HEK293 (cell line): ENCODE results near the gene SPATS1.

Source experiments
- MZF1 ChIP-seq: fragments of 450-650 bp; formaldehyde crosslinking; IDR thresholded peaks from 2 replicates; pipeline ENCODE4 v1.5.1; 2017; ENCODE audit warnings: missing biosample characterization, missing genetic modification characterization, borderline replicate concordance
- ZBTB1 ChIP-seq: fragments of 450-650 bp; formaldehyde crosslinking; IDR thresholded peaks from 2 replicates; pipeline ENCODE4 v1.5.1; 2016; ENCODE audit warnings: missing biosample characterization, missing genetic modification characterization
- ZBTB48 ChIP-seq: fragments of 450-650 bp; formaldehyde crosslinking; IDR thresholded peaks from 2 replicates; pipeline ENCODE4 v1.5.1; 2016; ENCODE audit warnings: missing biosample characterization, missing genetic modification characterization
- ZBTB8A ChIP-seq: fragments of 450-650 bp; formaldehyde crosslinking; IDR thresholded peaks from 2 replicates; pipeline ENCODE4 v1.5.1; 2016; ENCODE audit warnings: missing biosample characterization, missing genetic modification characterization
- ZNF341 ChIP-seq: fragments of 450-650 bp; formaldehyde crosslinking; IDR thresholded peaks from 2 replicates; pipeline ENCODE4; 2016; ENCODE audit warnings: low read depth, missing biosample characterization, missing genetic modification characterization
- ZNF670 ChIP-seq: fragments of 450-650 bp; formaldehyde crosslinking; IDR thresholded peaks from 2 replicates; pipeline ENCODE4 v1.5.1; 2016; ENCODE audit warnings: missing biosample characterization, missing genetic modification characterization, low read depth
- TF ChIP-seq, protein P1 (sequence below): fragments of 450-650 bp; formaldehyde crosslinking; IDR thresholded peaks from 2 replicates; pipeline ENCODE4 v1.5.1; 2016; ENCODE audit warnings: missing biosample characterization, missing genetic modification characterization
- TF ChIP-seq, protein P2 (sequence below): fragments of 450-650 bp; formaldehyde crosslinking; IDR thresholded peaks from 2 replicates; pipeline ENCODE4 v1.5.1; 2016; ENCODE audit warnings: missing biosample characterization, missing genetic modification characterization
- TF ChIP-seq, protein P3 (sequence below): fragments of 450-650 bp; IDR thresholded peaks from 2 replicates; pipeline ENCODE4 v1.5.1; 2018; ENCODE audit warnings: missing biosample characterization, mild to moderate bottlenecking, missing genetic modification characterization

DNA sequence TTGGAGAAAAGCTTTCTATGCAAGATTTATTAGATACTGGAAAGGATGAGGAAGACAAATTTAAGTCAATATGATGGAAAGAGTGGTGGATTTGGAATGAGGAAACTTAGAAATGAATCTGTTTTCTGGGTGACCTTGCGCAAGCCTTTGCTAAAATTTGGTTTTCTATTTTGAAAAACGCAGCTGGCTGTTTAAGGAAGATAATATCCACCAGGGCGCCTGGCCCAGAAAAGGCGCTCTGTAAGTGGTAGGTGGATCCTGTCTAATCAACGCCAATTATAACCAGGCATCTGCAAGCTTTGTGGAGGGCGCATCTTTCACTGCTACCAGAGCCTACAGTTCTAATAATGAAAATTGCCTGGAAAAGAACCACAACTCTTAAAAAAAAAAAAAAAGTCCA lies 398 bp upstream of the SPATS1 start:
- TF ChIP-seq ZBTB8A (tag by site-specific recombination) (no peak), ZBTB1 (tag by site-specific recombination) (no peak), MZF1 (no peak), ZNF670 (tag by site-specific recombination) (no peak), ZBTB48 (tag by site-specific recombination) (no peak), ZNF341 (tag by site-specific recombination) (no peak)
- TF ChIP-seq, protein P1, sequence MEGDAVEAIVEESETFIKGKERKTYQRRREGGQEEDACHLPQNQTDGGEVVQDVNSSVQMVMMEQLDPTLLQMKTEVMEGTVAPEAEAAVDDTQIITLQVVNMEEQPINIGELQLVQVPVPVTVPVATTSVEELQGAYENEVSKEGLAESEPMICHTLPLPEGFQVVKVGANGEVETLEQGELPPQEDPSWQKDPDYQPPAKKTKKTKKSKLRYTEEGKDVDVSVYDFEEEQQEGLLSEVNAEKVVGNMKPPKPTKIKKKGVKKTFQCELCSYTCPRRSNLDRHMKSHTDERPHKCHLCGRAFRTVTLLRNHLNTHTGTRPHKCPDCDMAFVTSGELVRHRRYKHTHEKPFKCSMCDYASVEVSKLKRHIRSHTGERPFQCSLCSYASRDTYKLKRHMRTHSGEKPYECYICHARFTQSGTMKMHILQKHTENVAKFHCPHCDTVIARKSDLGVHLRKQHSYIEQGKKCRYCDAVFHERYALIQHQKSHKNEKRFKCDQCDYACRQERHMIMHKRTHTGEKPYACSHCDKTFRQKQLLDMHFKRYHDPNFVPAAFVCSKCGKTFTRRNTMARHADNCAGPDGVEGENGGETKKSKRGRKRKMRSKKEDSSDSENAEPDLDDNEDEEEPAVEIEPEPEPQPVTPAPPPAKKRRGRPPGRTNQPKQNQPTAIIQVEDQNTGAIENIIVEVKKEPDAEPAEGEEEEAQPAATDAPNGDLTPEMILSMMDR (tag by site-specific recombination): no peak
- TF ChIP-seq, protein P2, sequence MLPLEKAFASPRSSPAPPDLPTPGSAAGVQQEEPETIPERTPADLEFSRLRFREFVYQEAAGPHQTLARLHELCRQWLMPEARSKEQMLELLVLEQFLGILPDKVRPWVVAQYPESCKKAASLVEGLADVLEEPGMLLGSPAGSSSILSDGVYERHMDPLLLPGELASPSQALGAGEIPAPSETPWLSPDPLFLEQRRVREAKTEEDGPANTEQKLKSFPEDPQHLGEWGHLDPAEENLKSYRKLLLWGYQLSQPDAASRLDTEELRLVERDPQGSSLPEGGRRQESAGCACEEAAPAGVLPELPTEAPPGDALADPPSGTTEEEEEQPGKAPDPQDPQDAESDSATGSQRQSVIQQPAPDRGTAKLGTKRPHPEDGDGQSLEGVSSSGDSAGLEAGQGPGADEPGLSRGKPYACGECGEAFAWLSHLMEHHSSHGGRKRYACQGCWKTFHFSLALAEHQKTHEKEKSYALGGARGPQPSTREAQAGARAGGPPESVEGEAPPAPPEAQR (tag by site-specific recombination): no peak
- TF ChIP-seq, protein P3, sequence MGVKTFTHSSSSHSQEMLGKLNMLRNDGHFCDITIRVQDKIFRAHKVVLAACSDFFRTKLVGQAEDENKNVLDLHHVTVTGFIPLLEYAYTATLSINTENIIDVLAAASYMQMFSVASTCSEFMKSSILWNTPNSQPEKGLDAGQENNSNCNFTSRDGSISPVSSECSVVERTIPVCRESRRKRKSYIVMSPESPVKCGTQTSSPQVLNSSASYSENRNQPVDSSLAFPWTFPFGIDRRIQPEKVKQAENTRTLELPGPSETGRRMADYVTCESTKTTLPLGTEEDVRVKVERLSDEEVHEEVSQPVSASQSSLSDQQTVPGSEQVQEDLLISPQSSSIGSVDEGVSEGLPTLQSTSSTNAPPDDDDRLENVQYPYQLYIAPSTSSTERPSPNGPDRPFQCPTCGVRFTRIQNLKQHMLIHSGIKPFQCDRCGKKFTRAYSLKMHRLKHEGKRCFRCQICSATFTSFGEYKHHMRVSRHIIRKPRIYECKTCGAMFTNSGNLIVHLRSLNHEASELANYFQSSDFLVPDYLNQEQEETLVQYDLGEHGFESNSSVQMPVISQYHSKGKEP (tag by site-specific recombination): no peak
